Stimulated activated CD8-positive, alpha-beta memory T cell treated with anti-CD3 and anti-CD28 coated beads, Interleukin-2, amount 100 ng/mL, for 48 hours (primary cell): ENCODE results near the gene KLK8.

ENCODE experiments used
- DNase-seq, 2 donors: peaks; one replicate each; pipeline ENCODE4 v3.0.0-alpha.2; 2020; ENCODE audit warnings: low read depth in 2 of 2

KLK8 gene

DNA sequence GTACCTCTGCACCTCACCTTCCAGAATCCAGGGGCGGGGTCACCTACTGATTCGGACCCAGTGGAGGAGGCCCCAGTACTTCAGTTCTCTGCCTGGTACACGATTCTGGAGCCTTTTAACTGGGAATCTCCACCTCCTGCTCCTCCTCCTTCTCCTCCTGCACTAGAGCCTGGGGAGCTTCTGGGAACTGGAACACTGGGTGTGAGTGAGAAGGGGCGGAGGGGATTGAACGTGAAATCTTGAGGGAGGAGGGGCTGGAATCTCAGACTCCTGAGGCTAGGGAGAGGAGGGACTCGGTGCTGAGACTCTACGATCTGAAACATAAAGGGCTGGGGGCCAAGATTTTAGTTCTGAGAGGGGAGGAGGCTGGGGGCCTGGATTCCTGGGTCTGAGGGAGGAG, at the start of gene KLK8:
Gene KLK8, minus strand, starts transcription at position 90 of the 400 bp plus-strand sequence. CDS start 437 bp downstream, outside the sequence.
- no peak for DNase-seq

DNA sequence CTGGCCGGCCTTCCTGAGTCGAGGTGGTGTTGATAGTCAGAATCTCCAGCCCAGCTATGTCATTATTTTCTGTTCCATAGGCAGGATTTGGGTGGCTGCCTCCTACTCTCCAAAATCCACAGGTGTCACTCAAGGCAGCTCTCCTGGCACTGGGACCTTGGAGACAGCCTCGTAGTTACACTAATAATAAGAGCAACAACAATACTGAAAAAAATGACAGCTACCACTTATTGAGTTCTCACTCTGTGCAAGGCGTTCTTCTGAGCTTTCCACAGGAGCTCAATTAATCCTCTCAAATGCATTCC, 45.6 kb upstream of the KLK8 start:
- DNase-seq = no peak

GRCh38 chr19:51044327-51044726, 42.9 kb upstream of the KLK8 start:
- DNase-seq = no peak

DNA sequence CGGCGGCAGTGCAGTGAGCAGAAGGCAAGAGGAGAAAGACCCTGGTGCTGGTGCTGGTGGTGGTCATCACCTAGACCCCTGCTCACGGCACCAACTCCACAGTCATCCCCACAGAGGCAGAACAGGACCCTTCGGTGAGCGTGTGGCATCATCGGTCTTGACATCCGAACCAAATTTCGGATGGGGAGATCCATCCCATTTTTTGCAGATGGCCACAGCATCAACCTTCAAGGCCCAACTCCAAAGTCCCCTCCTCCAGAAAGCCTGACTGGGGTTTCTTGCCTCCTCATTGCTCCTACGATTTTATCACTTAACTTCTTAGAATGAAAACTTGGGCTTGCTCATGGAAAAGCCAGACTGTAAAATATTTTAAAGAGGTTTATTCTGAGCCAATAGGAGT, 42.1 kb upstream of the KLK8 start:
- no peak for DNase-seq

- DNase-seq = no peak
These were observed 38.7 kb upstream of the KLK8 start for GRCh38 chr19:51040151-51040550.

DNA sequence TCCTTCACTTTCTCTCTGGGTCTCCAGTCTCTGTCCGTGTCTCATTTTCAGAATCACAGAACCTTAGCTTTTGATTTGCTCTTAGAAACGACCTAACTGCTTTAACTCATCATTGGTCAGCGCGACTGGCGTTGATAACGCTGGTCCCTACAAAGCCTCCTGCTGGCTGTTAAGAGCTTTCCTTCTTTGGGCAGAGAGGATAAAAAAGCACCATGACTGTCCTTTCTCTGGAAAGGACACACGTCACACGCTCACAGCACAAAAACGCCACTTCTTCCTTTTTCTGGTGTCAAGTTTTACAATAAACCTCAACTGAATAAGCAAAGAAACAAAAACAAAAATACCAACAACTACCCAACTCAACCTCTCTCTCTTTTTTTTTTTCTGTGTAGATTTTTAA, 35.1 kb upstream of the KLK8 start:
- no peak for DNase-seq

DNA sequence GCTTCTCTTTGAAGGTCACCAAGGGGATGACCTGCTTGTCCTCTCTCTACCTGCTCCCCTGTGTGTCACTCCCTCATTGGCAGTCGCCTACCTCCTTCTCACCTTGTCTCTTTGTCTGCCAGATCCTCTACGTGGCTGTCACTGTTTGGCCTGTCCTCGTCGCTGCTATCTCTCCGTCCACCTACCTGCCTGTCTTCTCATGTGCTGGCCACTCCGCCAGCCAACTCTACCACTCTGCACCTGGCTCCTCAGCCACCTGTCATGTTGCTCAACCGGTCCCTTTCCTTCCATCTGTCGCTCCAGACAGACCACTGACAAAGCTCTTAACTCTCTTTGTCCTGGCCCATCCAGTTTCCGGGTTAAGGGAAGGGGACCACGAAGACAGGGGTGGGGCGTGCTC, 33.3 kb upstream of the KLK8 start, which contains the start of gene KLK12:
Gene KLK12, minus strand, starts transcription at position 299 of the 400 bp plus-strand sequence. CDS start 381 bp downstream, outside the sequence.
- DNase-seq = no peak

GRCh38 chr19:51031880-51032225, 30.4 kb upstream of the KLK8 start:
- DNase-seq = no peak

GRCh38 chr19:51031220-51031879, 29.9 kb upstream of the KLK8 start:
- DNase-seq = no peak

DNA sequence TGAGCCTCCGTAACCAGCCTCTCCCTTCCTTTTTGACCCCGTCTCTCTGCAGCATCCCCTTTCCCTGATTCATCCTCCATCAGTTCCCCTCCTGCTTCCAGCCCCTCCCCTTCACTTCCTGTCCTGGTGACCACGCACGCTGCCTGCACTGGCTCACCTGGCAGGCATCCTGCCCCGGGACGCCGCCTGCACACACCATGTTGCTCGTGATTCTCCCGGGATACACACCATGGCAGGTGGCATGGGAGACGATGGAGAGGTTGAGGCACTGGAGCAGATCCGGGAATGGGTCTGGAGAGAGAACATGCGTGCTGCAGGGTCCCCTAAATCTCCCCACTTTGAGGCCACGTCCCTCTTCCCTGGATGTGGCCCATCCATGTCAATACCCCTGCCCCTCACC, 29.2 kb upstream of the KLK8 start:
- DNase-seq = no peak

DNA sequence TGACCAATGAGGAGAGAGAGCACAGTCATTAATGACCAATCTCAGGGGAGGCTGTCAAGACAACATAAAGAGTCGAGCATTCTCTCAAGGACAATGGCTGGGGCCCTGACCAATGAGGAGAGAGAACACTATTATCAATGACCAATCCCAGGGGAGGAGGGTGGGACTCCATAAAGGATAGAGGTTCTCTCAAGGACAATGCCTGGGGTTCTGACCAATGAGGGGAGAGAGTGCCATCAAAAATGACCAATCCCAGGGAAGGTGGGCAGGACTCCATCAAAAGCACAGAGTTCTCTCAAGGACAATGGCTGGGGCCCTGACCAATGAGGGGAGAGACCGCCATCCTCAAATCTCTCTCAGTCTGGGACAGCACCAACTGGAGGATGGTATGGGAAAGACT, 28.3 kb upstream of the KLK8 start:
- DNase-seq = no peak

GRCh38 chr19:51027873-51028272, 26.5 kb upstream of the KLK8 start:
- DNase-seq = no peak

GRCh38 chr19:51027126-51027806, 25.9 kb upstream of the KLK8 start:
- no peak for DNase-seq

DNA sequence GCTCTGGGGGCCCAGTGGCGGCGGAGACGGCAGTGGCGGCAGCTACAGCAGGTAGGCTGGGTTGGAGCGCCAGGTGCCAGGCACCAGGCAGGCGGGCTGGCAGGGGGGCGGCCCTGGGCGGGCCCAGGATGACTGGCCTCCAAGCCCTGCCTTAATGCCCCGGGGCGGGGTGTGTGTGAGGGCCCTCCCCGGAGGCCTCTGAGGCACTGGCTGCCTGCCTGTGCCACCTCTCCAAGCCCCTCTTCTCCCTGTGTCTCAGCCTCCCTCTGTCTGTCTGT, 25.1 kb upstream of the KLK8 start, which contains the start of gene KLK11:
Gene KLK11, minus strand, starts transcription at position 63 of the 278 bp plus-strand sequence. CDS start 985 bp downstream, outside the sequence.
- DNase-seq = no peak

- DNase-seq = no peak
These were observed 24.6 kb upstream of the KLK8 start for GRCh38 chr19:51025809-51026553.

GRCh38 chr19:51025401-51025800, 24.0 kb upstream of the KLK8 start:
- DNase-seq = no peak

- DNase-seq = no peak
These were observed 23.5 kb upstream of the KLK8 start for GRCh38 chr19:51024924-51025323.

GRCh38 chr19:51023946-51024345, 22.5 kb upstream of the KLK8 start:
- no peak for DNase-seq

- DNase-seq = no peak
These were observed 21.1 kb upstream of the KLK8 start for GRCh38 chr19:51022526-51022925.

GRCh38 chr19:51020988-51021651, 19.7 kb upstream of the KLK8 start:
- no peak for DNase-seq

GRCh38 chr19:51019544-51019925, 18.1 kb upstream of the KLK8 start, which contains the start of gene KLK10:
Gene KLK10 (minus strand): TSS chr19:51019709. CDS start chr19:51019130, 579 bp downstream.
- DNase-seq = no peak

DNA sequence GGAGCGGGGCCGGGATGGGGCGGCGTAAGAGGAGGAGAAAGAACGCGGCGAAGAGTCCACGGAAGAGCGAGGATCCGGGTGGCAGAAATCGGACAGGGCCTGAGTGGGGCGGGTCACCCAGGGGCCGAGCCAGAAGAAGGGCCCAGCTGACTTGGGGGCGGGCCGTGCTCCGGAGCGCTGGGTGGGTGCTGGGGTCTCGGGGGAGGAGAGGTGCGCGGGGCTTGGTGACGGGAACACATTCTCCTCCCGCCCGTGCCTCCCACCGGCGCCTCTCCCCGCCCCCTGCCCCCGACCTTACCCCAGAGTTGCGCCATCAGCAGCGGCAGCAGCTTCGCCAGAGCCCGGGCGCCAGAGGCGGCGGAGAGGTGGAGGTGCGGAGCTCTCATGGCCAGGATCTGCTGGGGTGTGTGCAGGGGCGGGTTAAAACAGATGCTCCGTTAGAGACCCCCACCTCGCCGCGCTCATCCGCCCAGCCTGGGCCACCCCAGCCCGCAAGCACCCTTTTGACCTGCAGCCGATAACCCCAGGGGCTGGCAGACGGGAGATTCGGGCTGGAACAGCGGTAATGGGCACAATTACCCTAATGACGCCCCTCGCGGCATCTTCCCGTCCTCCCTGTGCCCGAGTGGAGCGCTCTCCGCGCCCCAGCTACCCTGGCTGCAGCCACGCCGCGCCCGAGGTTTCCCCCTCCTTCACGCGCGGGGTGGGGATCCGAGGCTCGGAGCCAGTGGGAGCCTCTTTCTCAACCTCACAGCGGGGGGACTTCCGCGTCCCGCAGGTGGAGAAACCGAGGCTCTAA, 17.5 kb upstream of the KLK8 start:
- no peak for DNase-seq
